GM10248 (cell line): ENCODE results near the gene POLR3GL.

Source experiments
- CTCF ChIA-PET: fragments of 300-600 bp; sonication (Branson Sonifier 250); formaldehyde crosslinking; extraction: SDS; loops from one replicate; lab custom pipeline; 2021; ENCODE audit warnings: antibody characterized with exemption; lab: Yijun Ruan, JAX
- POLR2A ChIA-PET: fragments of 350-650 bp; sonication (Branson Sonifier 250); formaldehyde crosslinking; extraction: SDS; loops from one replicate; lab custom pipeline; 2020; ENCODE audit warnings: antibody characterized with exemption; lab: Yijun Ruan, JAX
- DNase-seq: peaks from one replicate; pipeline ENCODE4 v3.0.0; 2012; ENCODE audit errors: extremely low spot score
- TF ChIP-seq, protein P1 (sequence below): IDR thresholded peaks from 2 replicates; pipeline ENCODE4 v1.5.1; 2012; ENCODE audit warnings: mild to moderate bottlenecking, low read depth; ENCODE audit errors: extremely low read depth, missing control alignments, control extremely low read depth

Gene POLR3GL

DNA sequence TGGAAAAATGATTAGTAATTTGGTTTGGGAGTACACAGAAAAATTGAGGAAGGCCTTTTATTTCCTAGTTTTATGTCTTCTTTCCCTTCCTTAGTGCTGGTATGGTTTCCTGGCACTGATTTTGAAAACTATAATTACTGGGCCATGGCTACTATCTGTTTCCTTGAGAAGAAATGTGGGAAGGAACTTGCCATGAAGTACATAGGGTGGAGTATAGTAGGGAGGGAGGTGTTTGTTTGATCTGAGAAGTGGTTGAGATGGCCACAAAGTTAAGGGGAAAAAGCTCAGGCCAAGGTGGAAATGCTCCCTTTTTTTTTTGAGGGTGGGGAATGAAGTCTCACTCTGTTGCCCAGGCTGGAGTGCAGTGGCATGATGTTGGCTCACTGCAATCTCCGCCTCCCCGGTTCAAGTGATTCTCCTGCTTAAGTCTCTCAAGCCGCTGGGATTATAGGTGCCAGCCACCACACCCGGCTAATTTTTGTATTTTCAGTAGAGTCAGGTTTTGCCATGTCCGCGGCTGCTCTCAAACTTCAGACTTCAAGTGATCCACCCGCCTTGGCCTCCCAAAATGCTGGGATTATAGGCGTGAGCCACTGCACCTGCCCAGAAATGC, 45.7 kb downstream of the POLR3GL start:
- ChIA-PET POLR2A (no interaction called here), CTCF (interaction anchor here (2.7 to 11.9 kb wide), 3 partner anchors 32 to 165 kb away, joined by 22 to 249 read pairs (median 53); partner anchors contain the start of gene NUDT17)
- TF ChIP-seq, protein P1, sequence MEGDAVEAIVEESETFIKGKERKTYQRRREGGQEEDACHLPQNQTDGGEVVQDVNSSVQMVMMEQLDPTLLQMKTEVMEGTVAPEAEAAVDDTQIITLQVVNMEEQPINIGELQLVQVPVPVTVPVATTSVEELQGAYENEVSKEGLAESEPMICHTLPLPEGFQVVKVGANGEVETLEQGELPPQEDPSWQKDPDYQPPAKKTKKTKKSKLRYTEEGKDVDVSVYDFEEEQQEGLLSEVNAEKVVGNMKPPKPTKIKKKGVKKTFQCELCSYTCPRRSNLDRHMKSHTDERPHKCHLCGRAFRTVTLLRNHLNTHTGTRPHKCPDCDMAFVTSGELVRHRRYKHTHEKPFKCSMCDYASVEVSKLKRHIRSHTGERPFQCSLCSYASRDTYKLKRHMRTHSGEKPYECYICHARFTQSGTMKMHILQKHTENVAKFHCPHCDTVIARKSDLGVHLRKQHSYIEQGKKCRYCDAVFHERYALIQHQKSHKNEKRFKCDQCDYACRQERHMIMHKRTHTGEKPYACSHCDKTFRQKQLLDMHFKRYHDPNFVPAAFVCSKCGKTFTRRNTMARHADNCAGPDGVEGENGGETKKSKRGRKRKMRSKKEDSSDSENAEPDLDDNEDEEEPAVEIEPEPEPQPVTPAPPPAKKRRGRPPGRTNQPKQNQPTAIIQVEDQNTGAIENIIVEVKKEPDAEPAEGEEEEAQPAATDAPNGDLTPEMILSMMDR: no peak
- no peak for DNase-seq

DNA sequence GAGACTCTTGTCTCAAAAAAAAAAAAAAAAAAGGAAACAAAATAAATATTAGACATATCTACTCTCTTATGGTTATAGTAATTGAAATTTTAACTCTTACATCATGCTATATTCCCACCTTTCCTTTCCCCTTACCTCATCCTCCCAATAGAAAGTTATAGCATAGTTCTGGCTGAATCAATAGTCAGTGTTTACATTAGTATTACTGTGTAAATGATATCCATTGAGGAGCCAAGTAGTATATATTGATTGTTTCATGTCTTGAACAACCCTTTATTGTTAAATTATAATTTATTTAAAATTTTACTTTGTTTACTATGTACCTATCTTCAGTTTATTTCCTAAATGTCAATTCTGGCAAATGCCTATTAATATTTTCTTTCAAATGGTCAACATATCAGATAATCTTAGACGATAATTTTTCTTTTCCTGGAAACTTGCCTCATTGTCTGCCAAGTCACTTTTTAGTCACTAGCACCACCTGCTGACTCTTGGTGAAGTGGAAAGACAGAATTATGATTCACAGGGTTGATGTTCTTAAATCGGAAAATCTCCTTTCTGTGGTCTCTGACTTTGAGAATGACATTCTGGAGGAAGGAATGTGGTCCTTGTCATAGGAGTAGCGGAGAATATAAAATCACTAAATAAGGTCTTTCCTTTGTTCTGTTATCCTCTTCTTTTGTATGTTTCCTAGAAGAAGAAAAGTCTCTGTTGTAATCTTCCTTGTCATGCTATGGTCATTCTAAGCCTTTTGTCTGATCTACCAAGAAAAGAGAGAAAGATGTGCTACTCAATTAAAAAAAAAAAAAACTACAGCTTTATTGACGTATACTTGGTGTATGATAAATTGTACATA, 48.4 kb downstream of the POLR3GL start:
- TF ChIP-seq, protein P1: peak; percentile 77
- DNase-seq: peak; percentile 65
- POLR2A ChIA-PET: no interaction called here
- CTCF ChIA-PET: interaction anchor here (0.6 to 11.9 kb wide), 14 partner anchors 9 to 167 kb away, joined by 3 to 249 read pairs (median 4); partner anchors contain the start of genes HJV, NUDT17, PIAS3 and RBM8A

DNA sequence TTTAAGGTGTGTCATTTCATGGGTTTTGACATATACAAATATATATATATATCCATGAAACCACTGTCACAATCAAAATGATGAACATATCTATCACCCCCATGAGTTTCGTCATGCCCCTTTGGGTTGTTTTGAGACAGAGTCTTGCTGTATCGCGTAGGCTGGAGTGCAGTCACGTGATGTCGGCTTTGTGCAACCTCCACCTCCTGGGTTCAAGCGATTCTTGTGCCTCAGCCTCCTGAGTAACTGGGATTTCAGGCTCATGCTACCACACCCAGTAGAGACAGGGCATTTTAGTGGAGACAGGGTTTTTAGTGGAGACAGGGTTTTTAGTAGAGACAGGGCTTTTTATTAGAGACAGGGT, 49.1 kb downstream of the POLR3GL start:
- DNase-seq: no peak
- ChIA-PET CTCF (interaction anchor here (0.6 to 6.2 kb wide), 3 partner anchors 8 to 168 kb away, joined by 3 to 53 read pairs (median 4); partner anchors contain the start of genes HJV and NUDT17), POLR2A (no interaction called here)
- TF ChIP-seq, protein P1: no peak

DNA sequence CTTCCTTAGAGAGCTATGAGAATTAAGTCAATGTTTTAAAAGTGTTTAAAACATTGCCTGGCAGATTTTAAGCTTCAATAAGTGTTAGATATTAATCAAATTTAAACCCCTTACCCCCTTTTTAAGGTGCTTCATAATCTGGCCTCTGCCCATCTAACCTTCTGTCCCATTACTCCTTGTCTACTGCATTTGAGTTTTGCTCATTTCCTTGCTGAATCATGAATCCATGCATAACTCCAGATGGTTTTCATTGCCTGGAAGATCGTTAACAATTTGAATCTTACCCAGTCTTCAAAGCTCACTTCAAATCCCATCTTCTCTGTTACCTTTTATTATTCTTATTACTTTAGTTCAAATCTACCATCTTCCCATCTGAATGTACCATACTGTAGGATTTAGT, 52.4 kb downstream of the POLR3GL start:
- TF ChIP-seq, protein P1: no peak
- ChIA-PET POLR2A (no interaction called here), CTCF (interaction anchor here (0.8 to 3.4 kb wide), 12 partner anchors 9 to 174 kb away, joined by 3 to 32 read pairs (median 4); partner anchors contain the start of genes NUDT17 and PIAS3)
- DNase-seq: no peak

DNA sequence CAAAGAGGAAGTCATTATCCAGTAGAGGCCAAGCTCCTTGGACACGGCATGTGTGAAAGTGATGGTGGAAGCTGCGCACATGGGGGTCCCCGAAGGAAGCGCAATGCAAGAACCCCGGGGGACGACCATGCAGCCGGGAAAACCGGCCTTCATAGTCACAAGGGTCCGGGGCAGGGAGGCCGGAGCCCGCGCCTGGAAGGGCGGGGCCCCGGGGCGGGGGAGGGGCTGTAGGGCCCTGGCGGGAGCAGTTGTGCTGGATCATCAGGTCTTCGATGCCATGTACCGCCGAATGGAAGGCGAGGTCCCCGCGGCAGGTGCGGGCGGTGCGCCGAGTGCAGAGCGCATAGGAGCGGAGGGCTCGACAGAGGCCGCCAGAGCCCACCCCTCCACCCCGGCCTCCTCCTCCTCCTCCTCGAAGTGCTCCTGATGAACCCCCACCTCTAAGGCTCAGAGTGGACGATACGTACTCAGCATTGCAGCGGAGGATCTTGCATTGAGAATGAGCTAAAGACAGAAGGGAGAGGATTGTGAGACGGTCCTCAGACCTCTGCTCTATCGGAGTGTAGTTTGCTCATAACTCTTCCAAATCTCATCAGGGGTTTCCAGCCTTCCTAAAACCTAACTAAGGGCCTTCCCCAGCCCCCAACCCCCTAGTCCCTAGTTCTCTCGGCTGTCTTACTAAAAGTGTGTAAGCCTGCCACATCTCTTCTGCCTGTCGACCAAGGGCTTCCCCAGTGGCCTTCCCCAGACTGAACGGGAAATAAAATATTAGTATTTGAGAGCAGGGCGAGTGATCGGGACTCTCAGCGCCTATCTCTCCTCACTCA, 55.0 kb downstream of the POLR3GL start:
- TF ChIP-seq, protein P1: no peak
- POLR2A ChIA-PET: no interaction called here
- no peak for DNase-seq
- CTCF ChIA-PET: interaction anchor here (1.2 to 3.4 kb wide), 11 partner anchors 11 to 174 kb away, joined by 3 to 21 read pairs (median 5); partner anchors contain the start of gene NUDT17
